Lung (tissue), 12 donors: ENCODE measurements around the gene THRAP3. TPM values are rescaled to one million over a fixed set of nuclear protein-coding genes. Genes with fewer than 3 reads are reported as not detected.

ENCODE experiments used
- ATAC-seq: fragments of 200-7000 bp; cut with Tn5 transposase; one replicate; pipeline ENCODE4 v1.9.1; 2020; ENCODE audit warnings: moderate number of reproducible peaks; ENCODE audit not compliant: insufficient read depth, low FRiP score
- DNase-seq, 3 donors: peaks; one replicate each; pipeline ENCODE4 v3.0.0-alpha.2; 2013 to 2017
- H3K27ac ChIP-seq, 2 donors: one replicate each; pipeline ENCODE4 v1.5.1; 2013; ENCODE audit warnings: mild to moderate bottlenecking in 2 of 2, moderate library complexity in 2 of 2, control low read depth in 1 of 2, inconsistent platforms in 1 of 2, low read depth in 1 of 2, low read length in 1 of 2
- H3K27me3 ChIP-seq, 3 donors: one replicate each; pipeline ENCODE4 v1.5.1; 2013; ENCODE audit warnings: low read length in 2 of 3; ENCODE audit not compliant: control insufficient read depth in 3 of 3, insufficient read depth in 3 of 3
- H3K36me3 ChIP-seq, 4 donors: one replicate each; pipeline ENCODE4 v1.5.1; 2013; ENCODE audit warnings: low read length in 4 of 4, mild to moderate bottlenecking in 1 of 4, moderate library complexity in 1 of 4; ENCODE audit not compliant: control insufficient read depth in 4 of 4, insufficient read depth in 4 of 4
- H3K4me1 ChIP-seq, 5 donors: one replicate each; pipeline ENCODE4 v1.5.1; 2013; ENCODE audit warnings: low read length in 5 of 5, mild to moderate bottlenecking in 2 of 5, moderate library complexity in 1 of 5; ENCODE audit not compliant: control insufficient read depth in 5 of 5, insufficient read depth in 5 of 5
- H3K4me3 ChIP-seq: one replicate; pipeline ENCODE4 v1.5.1; 2013; ENCODE audit warnings: mild to moderate bottlenecking, control low read depth, moderate library complexity
- H3K9ac ChIP-seq, 2 donors: one replicate each; pipeline ENCODE4 v1.5.1; 2013; ENCODE audit warnings: low read length in 2 of 2, control low read depth in 1 of 2; ENCODE audit not compliant: insufficient read depth in 1 of 2
- H3K9me3 ChIP-seq, 4 donors: one replicate each; pipeline ENCODE4 v1.5.1; 2013; ENCODE audit warnings: low read length in 3 of 4, mild to moderate bottlenecking in 1 of 4, moderate library complexity in 1 of 4; ENCODE audit not compliant: control insufficient read depth in 4 of 4, insufficient read depth in 3 of 4
- CTCF ChIP-seq: IDR thresholded peaks from 2 replicates; pipeline ENCODE4 v1.5.1; 2012; ENCODE audit warnings: mild to moderate bottlenecking; ENCODE audit errors: control extremely low read depth, extremely low read depth
- WGBS, 2 donors: extraction: QIAGEN DNeasy Blood & Tissue Kit; methylation state at CpG; one replicate each; pipeline ENCODE4 v1.1.7; 2013; 5-methylcytosine and 5-hydroxymethylcytosine counted together
- polyA plus RNA-seq, 2 donors: library from polyadenylated mRNA; stranded (reverse); fragments of 200-250 nt; gene quantifications; one replicate each; pipeline ENCODE4 v1.2.1, GENCODE V29; 2013
- total RNA-seq, 2 donors: library from RNA; depleted of rRNA in 1 of 2; stranded (reverse); fragments of >200 nt in 1 of 2; gene quantifications; one replicate each; pipeline ENCODE4 v1.2.1, GENCODE V29; 2014 to 2021
- donor health status: control.
- donor health status: control.
- donor health status: Bipolar disorder and iron deficiency.
- donor health status: healthy.
- donor health status: DM: yes; HTN: yes; CAD: no.

The THRAP3 gene
- total and polyA plus RNA-seq, 4 donors, result 25.1 to 92.9 (median 67.3) TPM

GRCh38 chr1:36179220-36179600, 45.0 kb upstream of the THRAP3 start:
- Histone ChIP-seq H3K36me3 (peaks cover 19 to 69% (median 35%) of the 10 kb centered on the region in 4 donors), H3K9me3 (no peaks in the 10 kb centered on the region), H3K27me3 (no peaks in the 10 kb centered on the region), H3K9ac (no peak overlapping the region), H3K4me3 (no peak overlapping the region), H3K27ac (peak overlapping the region in 1 of 2 donors; percentile 21), H3K4me1 (peaks cover 0 to 5% (median 0%) of the 10 kb centered on the region in 5 donors)
- ATAC-seq, result no peak
- no peak for DNase-seq
- 92 to 93% methylated on average over 19 of the region's 19 CpGs for WGBS, 2 donors
- TF ChIP-seq CTCF, result no peak

GRCh38 chr1:36182734-36183133, 41.5 kb upstream of the THRAP3 start:
- DNase-seq (no peak), ATAC-seq (no peak)
- WGBS, 2 donors, result 67 to 81% methylated on average over 2 of the region's 2 CpGs
- peaks cover 3 to 35% (median 18%) of the 10 kb centered on the region in 4 donors for H3K36me3 ChIP-seq
- no peaks in the 10 kb centered on the region for H3K27me3 ChIP-seq
- H3K9me3 ChIP-seq, result no peaks in the 10 kb centered on the region
- H3K9ac ChIP-seq, result no peak overlapping the region
- no peak for TF ChIP-seq CTCF
- H3K4me1 ChIP-seq, result peaks cover 0 to 7% (median 3%) of the 10 kb centered on the region in 5 donors
- no peak overlapping the region for H3K4me3 ChIP-seq
- peak overlapping the region; percentile 15 to 52 for H3K27ac ChIP-seq

- 75 to 80% methylated on average over 2 of the region's 2 CpGs for WGBS, 2 donors
- no peak overlapping the region for H3K4me3 ChIP-seq
- H3K27ac ChIP-seq, result peak overlapping the region; percentile 15 to 52
- H3K9me3 ChIP-seq, result no peaks in the 10 kb centered on the region
- no peaks in the 10 kb centered on the region for H3K27me3 ChIP-seq
- H3K36me3 ChIP-seq, result peaks cover 3 to 29% (median 18%) of the 10 kb centered on the region in 4 donors
- DNase-seq (peak in 1 of 3 donors; percentile 40), ATAC-seq (peak; percentile 27)
- TF ChIP-seq CTCF, result no peak
- H3K9ac ChIP-seq, result no peak overlapping the region
- H3K4me1 ChIP-seq, result peaks cover 0 to 10% (median 6%) of the 10 kb centered on the region in 5 donors
These were observed 40.9 kb upstream of the THRAP3 start for GRCh38 chr1:36183309-36183856.
